A673 (cell line): Measurements from ENCODE around the gene ANKRD10. TPM values are rescaled to one million over a fixed set of nuclear protein-coding genes. Genes with fewer than 3 reads are reported as not detected.

Experiments used
- BruUV-seq: library from RNA; stranded (reverse); fragments of 400-500 nt; replicated peaks from 2 replicates; lab custom pipeline; 2021; lab: Mats Ljungman, UMichigan
- CTCF ChIA-PET: fragments of 300-600 bp; sonication (Branson Sonifier 250); formaldehyde crosslinking; loops from one replicate; lab custom pipeline; 2022; ENCODE audit warnings: antibody characterized with exemption; lab: Charles Lee
- POLR2A ChIA-PET: fragments of 300-600 bp; sonication (Branson Sonifier 250); formaldehyde crosslinking; loops from one replicate; lab custom pipeline; 2022; ENCODE audit warnings: antibody characterized with exemption; ENCODE audit not compliant: low non-redundant PET; lab: Charles Lee
- DNase-seq: peaks from one replicate; pipeline ENCODE4 v3.0.0-alpha.2; 2015; ENCODE audit warnings: low spot score
- H3K27ac ChIP-seq: fragments of 200-600 bp; sonication (generic); 2 replicates; pipeline ENCODE4 v1.5.1; 2016; ENCODE audit warnings: mixed run types, low read depth, mild to moderate bottlenecking, mixed read lengths, antibody characterized with exemption, low read length; ENCODE audit not compliant: poor library complexity, severe bottlenecking
- H3K27me3 ChIP-seq: fragments of 200-600 bp; sonication (generic); replicated peaks from 2 replicates; pipeline ENCODE4 v1.6.1; 2017; ENCODE audit warnings: mixed run types, low read depth, mild to moderate bottlenecking, mixed read lengths, antibody characterized with exemption, low read length; ENCODE audit not compliant: insufficient read depth, poor library complexity
- H3K36me3 ChIP-seq: fragments of 200-600 bp; sonication (generic); 2 replicates; pipeline ENCODE4 v1.6.1; 2016; ENCODE audit warnings: mixed run types, mild to moderate bottlenecking, mixed read lengths, antibody characterized with exemption, low read length; ENCODE audit not compliant: insufficient read depth, poor library complexity, severe bottlenecking
- H3K4me1 ChIP-seq: fragments of 200-600 bp; sonication (generic); 2 replicates; pipeline ENCODE4 v1.6.1; 2017; ENCODE audit warnings: mixed run types, mild to moderate bottlenecking, mixed read lengths, antibody characterized with exemption, low read length; ENCODE audit not compliant: insufficient read depth, poor library complexity, severe bottlenecking
- H3K4me3 ChIP-seq: fragments of 200-600 bp; sonication (generic); 2 replicates; pipeline ENCODE4 v1.5.1; 2016; ENCODE audit warnings: low read depth, mixed run types, mild to moderate bottlenecking, mixed read lengths, low read length; ENCODE audit not compliant: poor library complexity, severe bottlenecking
- H3K9me3 ChIP-seq: fragments of 200-600 bp; sonication (generic); 2 replicates; pipeline ENCODE4 v1.6.1; 2016; ENCODE audit warnings: mixed run types, low read depth, mild to moderate bottlenecking, mixed read lengths, antibody characterized with exemption, low read length; ENCODE audit not compliant: poor library complexity, severe bottlenecking
- EZH2 ChIP-seq: fragments of 200-600 bp; sonication (generic); IDR thresholded peaks from 2 replicates; pipeline ENCODE4 v1.6.1; 2017; ENCODE audit warnings: borderline replicate concordance, low read depth, mild to moderate bottlenecking, mixed read lengths, antibody characterized with exemption, low read length; ENCODE audit not compliant: poor library complexity, severe bottlenecking
- intact Hi-C: fragments of 100-400 bp; cut with micrococcal nuclease; formaldehyde crosslinking; loops from one replicate; pipeline ENCODE4 v1.10.0; 2022; ENCODE audit not compliant: unreplicated experiment
- total RNA-seq: library from RNA; stranded (reverse); gene quantifications from 2 replicates; pipeline ENCODE4 v1.2.3, GENCODE V29; 2021
- TF ChIP-seq, protein P1 (sequence below): fragments of 300-800, 200-600 bp; sonication (generic); conservative IDR thresholded peaks from 2 replicates; pipeline ENCODE4 v1.5.1; 2017; ENCODE audit warnings: low read depth, mild to moderate bottlenecking, antibody characterized with exemption, low read length, moderate library complexity, mixed read lengths

The ANKRD10 gene
- total RNA-seq, 1 experiment from 2014 or later: 96.2 TPM

DNA sequence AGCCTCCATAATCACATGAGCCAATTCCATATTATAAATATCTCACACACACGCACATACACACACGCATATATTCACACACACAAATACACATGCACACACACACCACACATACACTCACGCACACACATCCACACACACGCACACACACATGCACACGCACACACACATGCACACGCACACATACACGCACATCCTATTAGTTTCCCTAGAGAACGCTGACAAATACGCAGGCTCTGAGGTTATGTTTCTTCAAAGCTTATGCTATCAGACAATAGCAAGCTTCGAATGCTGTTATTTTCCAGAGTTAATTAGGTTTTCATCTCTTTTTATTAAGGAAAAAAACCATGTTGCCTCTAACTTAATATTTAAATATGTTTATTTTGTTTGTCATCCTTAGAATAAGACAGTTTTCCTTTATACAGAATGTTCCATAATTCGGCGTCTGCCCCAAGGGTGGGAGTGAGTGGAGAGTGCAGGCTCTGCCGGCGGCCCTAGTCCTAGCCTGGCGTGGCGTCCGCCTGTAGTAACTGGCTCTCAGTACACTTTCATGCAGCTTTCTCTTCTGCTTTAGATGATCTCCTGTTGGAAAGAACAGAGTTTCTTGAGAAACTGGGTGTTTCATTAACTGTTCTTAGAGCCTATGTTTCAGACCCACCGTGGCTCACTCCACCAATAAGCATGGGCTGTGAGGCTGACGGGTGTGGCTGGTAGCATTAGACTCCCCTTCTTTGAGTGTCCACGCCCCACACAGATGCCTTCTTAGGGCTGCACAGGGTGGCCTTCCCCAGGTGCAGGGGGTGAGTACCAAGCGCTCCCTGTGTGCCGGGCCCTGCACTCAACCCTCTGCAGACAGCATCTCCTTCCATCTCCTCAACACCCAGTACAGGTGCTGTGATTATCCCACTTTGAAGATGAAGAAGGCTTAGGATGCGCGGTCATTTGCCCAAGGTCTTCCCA lies 30.4 kb upstream of the ANKRD10 start:
- CTCF ChIA-PET: no interaction called here
- Histone ChIP-seq H3K4me3 (no peak overlapping the region), H3K9me3 (no peaks in the 10 kb centered on the region), H3K27me3 (no peaks in the 10 kb centered on the region), H3K27ac (no peak overlapping the region), H3K36me3 (no peaks in the 10 kb centered on the region), H3K4me1 (no peaks in the 10 kb centered on the region)
- no TSS peak for BruUV-seq
- TF ChIP-seq, protein P1, sequence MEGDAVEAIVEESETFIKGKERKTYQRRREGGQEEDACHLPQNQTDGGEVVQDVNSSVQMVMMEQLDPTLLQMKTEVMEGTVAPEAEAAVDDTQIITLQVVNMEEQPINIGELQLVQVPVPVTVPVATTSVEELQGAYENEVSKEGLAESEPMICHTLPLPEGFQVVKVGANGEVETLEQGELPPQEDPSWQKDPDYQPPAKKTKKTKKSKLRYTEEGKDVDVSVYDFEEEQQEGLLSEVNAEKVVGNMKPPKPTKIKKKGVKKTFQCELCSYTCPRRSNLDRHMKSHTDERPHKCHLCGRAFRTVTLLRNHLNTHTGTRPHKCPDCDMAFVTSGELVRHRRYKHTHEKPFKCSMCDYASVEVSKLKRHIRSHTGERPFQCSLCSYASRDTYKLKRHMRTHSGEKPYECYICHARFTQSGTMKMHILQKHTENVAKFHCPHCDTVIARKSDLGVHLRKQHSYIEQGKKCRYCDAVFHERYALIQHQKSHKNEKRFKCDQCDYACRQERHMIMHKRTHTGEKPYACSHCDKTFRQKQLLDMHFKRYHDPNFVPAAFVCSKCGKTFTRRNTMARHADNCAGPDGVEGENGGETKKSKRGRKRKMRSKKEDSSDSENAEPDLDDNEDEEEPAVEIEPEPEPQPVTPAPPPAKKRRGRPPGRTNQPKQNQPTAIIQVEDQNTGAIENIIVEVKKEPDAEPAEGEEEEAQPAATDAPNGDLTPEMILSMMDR: no peak
- TF ChIP-seq EZH2: no peak
- POLR2A ChIA-PET: no interaction called here
- intact Hi-C loops: no loop called here
- DNase-seq: no peak

DNA sequence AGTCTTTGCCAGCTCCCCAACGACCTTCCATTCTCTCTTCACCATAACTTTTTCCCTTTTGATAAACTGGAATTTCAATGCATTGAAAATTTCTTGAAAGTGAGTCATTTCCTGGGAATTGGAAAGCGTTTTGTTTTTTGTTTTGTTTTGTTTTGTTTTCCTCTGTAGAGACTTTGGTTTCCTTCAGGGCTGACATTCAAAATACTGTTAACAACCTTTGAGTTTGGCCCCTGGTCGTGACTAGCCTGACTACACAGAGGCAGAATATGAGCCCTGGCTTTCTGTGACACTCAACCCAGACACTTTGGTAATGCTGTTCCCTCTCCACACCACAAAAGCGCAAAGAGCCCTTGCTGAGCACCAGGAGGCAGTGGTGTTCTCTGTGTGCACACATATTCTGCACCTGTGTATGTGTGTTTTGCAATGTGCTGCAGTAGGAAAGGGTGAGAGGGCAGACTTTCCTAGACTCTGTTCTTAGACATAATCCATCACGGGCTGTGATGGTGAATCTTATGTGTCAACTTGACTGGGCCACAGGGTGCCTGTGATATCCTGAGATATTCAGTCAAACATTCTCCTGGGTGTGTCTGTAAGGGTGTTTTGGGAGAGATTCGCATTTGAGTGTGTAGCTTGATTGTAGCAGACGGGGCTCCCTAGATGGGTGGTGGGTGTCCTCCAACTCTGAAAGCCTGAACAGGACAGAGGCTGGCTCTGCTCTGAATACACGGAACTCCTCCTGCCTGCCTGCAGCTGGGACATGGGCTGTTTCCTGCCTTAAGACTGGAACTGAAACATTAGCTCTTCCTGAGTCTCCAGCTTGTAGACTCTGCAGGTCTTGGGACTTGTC lies 29.5 kb upstream of the ANKRD10 start:
- ChIA-PET POLR2A (no interaction called here), CTCF (no interaction called here)
- TF ChIP-seq EZH2: no peak
- TF ChIP-seq, protein P1: peak; percentile 60
- no peaks in the 10 kb centered on the region for H3K36me3 ChIP-seq
- H3K27me3 ChIP-seq: no peaks in the 10 kb centered on the region
- no peaks in the 10 kb centered on the region for H3K4me1 ChIP-seq
- no peak overlapping the region for H3K27ac ChIP-seq
- no TSS peak for BruUV-seq
- no peaks in the 10 kb centered on the region for H3K9me3 ChIP-seq
- H3K4me3 ChIP-seq: no peak overlapping the region
- intact Hi-C loops: no loop called here
- DNase-seq: peak; percentile 48

DNA sequence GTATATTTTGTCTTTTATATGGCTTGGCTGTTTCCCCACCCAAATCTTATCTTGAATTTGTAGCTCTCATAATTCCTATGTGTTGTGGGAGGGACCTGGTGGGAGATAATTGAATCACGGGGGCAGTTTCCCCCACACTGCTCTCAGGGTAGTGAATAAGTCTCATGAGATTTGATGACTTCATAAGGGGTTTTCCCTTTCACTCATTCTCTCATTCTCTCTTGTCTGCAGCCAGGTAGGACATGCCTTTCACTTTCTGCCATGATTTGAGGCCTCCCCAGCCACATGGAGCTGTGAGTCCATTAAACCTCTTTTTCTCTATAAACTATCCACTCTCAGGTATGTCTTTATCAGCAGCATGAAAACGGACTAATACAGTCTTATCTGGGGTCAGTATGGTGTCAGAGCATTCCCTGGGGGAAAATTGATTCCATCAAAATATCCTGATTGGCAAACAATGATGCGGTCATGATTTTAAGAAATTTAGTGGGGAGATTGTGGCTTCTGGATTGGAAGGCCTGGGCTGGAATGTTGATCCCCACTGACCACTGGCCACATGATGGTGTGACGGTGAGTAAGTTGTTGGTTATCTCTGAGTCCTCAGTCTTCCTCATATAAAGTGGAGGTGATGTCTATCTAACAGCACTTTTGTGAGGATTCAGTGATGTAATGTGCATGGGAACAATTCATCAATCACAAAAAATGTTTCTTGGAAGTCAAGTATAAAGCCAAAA lies 27.5 kb upstream of the ANKRD10 start:
- CTCF ChIA-PET: no interaction called here

More for the DNA sequence above, 27.5 kb upstream of the ANKRD10 start:
- TF ChIP-seq, protein P1: no peak
- TF ChIP-seq EZH2: no peak
- DNase-seq: no peak
- H3K4me1 ChIP-seq: no peaks in the 10 kb centered on the region
- H3K36me3 ChIP-seq: no peaks in the 10 kb centered on the region
- POLR2A ChIA-PET: no interaction called here
- H3K27ac ChIP-seq: no peak overlapping the region
- intact Hi-C loops: no loop called here
- H3K27me3 ChIP-seq: no peaks in the 10 kb centered on the region
- H3K4me3 ChIP-seq: no peak overlapping the region
- H3K9me3 ChIP-seq: no peaks in the 10 kb centered on the region
- no TSS peak for BruUV-seq
